Body of pancreas (tissue), 4 donors: ENCODE results near the gene DHX8.

Experiments
- CTCF ChIP-seq, 7 experiments: fragments of 450-650 bp in 4 of 7; fragments of 200-600 bp in 3 of 7; sonication (generic) in 3 of 7; IDR thresholded peaks; one replicate each; pipeline ENCODE4 v1.5.1; 2016 to 2019; ENCODE audit warnings: antibody characterized with exemption in 7 of 7
- POLR2A ChIP-seq, 3 donors: fragments of 450-650 bp; IDR thresholded peaks; one replicate each; pipeline ENCODE4 v1.6.1; 2016; ENCODE audit warnings: antibody characterized with exemption in 3 of 3, mild to moderate bottlenecking in 2 of 3

GRCh38 chr17:43568506-43569082 is 84.8 kb downstream of the DHX8 start:
- TF ChIP-seq CTCF (IDR thresholded peaks at IDR 0.05) (no peak), POLR2A (IDR thresholded peaks at IDR 0.05) (no peak)
